Posterior cingulate gyrus (tissue), 11 donors: ENCODE results near the gene SMIM1.
"Not testable (repeated sequence)": the region's sequence is repeated elsewhere in the genome, so short reads cannot be mapped to it uniquely, and the experiment has no call there.

Experiments used
- DNase-seq, 10 donors: peaks; one replicate each; pipeline versions ENCODE4 v3.0.0 to v3.0.0-alpha.2; 2020 to 2021; ENCODE audit warnings: mixed read lengths in 3 of 10
- intact Hi-C: fragments of 100-400 bp; cut with DNase I; formaldehyde crosslinking; loops from one replicate; pipeline ENCODE4 v1.15.1; 2023

SMIM1 gene

DNA sequence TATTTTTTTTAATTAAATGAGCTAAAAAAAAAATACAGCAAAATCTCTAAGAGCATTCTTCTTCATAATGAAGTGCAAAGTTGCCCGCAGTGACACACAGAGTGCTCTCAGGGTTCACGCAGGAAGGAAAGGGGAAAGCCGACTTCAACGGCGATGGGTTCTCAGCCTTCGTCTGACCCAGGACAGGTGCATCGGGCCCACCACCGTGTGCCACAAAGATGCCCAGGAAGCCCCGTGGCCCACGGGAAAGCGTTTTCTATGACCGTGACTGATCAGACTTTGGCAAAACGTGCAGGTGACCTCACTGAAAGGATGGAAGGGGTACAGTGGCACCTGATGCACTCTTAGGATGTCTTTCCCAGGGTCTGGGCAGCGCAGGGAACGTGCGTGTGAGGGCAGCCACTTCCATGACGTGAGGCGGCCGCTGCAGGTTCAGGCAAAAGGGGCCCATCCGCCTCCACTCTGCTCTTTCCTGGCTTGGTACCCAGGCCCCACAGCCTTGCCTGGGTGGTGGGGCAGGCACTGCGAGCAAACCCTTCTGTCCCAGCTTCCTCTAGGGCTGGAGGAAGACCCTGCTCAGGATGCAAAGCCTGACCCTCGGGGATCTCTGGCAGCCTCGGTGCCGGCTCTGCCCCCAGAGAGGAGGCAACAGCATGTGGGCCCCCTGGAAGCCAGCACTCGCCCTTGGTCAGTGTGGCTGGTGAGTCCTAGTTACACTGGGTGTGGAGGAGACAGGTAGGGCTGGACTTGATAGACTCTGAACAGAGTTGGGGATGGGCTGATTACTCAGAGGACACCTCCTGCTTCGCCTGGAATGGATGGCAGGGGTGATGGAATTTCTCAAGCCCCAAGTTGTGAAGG is 15.4 kb downstream of the SMIM1 start:
- intact Hi-C loops = no loop called here

DNA sequence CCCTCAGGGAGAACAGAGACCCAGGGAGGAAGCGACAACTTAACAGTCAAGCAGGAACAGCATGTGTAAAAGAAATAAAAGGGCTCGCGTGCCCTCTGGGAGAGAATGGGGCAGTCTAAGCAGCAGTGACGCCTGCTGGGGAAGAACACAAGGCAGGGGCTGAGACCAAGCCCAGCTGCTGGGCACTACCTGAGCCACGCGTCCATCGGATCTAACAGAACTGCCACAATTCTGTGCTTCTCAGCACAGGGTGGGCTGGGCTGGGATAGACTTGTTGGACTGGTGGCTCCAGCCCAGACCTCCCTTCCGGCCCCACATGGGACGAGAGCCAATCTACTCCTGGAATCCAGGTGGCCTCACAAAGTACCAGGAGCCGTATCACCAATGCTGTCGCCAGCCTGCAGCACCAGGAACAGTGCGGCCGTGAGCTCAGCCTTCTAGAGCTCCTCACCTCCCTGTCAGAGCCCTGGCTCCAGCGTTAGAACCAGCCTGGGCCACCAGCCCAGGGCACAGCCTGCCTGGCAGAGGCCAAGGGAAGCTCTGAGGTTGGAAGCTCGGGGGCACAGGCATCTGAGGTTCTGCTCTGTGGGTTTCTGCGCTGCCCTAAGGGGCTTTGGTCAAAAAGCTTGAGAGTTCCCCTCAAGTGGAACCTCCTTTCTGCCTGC is 16.3 kb downstream of the SMIM1 start:
- intact Hi-C loops = no loop called here

More for the DNA sequence above, 15.4 kb downstream of the SMIM1 start:
- peak in 2 of 10 donors; percentile 38 to 76 for DNase-seq

DNA sequence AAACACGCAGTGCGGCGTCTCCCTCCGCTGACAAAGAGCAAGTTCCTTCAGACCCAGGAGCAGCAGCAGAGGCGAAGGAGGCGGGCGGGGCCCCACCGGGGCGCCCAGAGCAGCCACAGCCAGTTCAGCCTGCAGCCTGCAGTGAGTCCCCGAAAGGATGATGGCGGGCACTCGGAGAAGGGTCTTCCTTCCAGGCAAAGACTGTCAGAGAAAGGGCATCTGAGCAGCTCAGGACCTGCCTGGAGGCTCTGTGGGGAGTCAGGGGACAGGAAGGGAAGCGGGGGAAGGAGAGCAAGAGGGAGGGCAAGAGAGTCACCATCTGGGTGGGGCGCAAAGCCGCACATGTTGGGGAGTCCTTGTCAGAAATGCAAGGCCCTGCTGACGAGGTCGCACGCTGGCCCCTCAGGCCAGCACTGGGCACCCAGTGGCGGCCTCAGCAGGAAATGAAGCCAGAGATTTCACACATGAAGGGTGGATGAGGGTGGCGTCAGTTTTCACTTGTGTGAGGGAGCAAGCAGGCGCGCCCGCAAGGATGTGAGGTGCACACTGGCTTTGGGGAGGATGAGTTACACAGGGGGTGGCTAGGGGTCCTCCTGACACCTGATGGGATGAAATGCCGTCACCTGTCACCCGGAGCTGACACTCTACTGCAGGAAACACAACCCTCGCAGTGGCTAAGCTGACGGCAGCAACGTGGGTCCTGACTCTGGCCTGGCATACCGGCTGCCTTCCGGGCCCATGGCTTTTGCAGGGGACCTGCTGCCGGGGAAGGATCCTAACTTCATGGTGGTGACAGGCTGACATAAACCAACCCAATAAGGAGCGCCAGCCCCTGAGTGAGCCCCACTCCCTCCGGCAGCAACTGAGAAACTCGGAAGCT is 17.1 kb downstream of the SMIM1 start:
- DNase-seq = peak in 2 of 10 donors; percentile 57 to 60
- intact Hi-C loops = no loop called here

More for the DNA sequence above, 16.3 kb downstream of the SMIM1 start:
- peak in 2 of 10 donors; percentile 62 to 80 for DNase-seq

- DNase-seq = peak in 2 of 10 donors; percentile 30 to 72
- intact Hi-C loops = no loop called here
These were observed 18.0 kb downstream of the SMIM1 start for GRCh38 chr1:3790500-3790923.

DNA sequence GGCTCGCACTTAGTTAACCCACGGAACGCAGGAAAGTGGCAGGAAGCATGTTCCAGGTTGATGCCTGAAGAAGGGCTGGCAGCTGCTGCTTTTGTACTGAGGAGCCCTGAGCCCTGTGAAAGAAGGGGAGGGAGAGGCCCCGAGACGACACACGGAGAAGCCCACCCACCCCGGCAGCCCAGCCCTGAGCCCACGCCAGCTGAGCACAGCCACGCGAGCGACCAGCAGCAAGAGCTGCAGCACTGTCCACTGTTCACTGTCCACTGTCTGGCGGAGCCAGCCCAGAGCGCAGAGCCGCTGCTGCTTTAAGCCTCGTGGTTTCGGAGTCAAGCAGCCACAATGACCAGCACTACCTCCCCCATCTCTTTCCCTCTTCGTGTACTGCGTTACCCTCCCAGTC is 18.4 kb downstream of the SMIM1 start:
- intact Hi-C loops = no loop called here
- peak in 2 of 10 donors; percentile 24 to 25 for DNase-seq

DNA sequence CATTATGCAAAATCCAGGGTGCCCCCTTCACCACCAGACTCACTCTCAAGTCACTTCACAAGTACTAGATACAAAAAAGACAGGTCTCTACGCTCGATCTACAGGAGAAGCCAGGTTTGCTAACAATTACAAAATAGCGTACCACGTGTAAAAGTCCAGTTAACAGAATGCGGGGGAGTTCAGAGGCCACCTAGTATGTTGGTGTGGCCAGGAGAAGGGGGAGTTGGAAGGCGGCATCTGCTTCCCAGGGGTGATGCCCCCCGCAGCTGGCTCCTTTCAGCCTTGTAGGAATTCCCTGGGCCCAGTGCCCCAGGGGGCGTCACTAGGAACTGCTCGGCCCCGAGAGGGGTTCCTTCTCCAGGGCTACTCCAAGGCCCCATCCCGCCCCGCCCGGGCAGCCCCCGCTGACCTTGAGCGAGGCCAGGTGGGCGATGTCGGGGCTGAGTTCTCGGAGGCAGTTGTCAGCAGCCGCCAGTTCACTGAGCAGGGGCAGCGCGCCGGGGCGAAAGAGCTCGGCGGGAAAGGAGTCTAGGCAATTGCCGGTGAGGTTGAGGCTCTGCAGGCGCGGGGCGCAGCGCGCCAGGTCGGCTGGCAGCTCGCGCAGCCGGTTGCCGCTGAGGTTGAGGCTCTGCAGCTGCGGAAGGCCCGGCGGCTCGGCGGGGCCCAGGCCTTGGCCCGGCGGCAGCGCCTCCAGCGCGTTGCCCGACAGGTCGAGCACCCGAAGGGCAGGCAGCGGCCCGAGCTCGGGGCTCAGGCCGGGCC is 23.1 kb downstream of the SMIM1 start:
- peak in 2 of 10 donors; percentile 80 to 89 for DNase-seq
- intact Hi-C loops = no loop called here

- peak; percentile 92 to 99 (median 96) for DNase-seq
- intact Hi-C loops = no loop called here
These were observed 23.9 kb downstream of the SMIM1 start, which contains the start of gene LRRC47 for GRCh38 chr1:3796215-3797061. Gene LRRC47 (minus strand): TSS chr1:3796498. CDS start chr1:3796476, 22 bp downstream.

DNA sequence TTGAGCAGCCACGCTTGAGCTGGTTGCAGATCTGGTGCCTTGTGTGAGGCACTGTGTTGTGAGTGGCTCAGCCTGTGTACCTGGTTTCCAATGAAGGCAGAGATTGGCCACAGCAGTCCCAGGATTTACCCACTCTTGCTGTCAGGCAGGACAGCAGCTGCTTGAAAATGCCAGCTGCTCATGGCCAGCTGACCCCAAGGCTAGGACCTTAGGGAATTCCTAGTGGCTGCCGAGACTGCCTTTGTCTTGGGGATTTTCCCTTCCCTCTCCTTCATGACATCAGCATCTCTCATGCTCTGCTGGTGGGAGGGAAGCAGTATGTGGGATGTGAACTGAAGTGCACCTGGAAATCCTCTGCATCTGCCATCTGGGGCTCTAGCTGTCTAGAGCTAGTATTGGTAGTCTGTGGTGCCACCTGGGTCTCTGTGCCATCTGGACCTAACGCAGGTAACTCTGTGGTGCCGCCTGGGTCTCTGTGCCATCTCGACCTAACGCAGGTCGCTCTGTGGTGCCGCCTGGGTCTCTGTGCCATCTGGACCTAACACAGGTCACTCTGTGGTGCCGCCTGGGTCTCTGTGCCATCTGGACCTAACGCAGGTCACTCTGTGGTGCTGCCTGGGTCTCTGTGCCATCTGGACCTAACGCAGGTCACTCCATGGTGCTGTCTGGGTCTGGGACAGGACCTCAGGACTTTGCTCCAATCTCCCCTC is 27.6 kb downstream of the SMIM1 start:
- intact Hi-C loops = loop anchor here (5.0 kb wide), 1 partner anchor 348 kb away; the partner anchor contains the start of gene ARHGEF16
- DNase-seq = peak in 3 of 10 donors; percentile 13 to 57 (median 42)

- not testable (repeated sequence) for DNase-seq
These were observed 28.2 kb downstream of the SMIM1 start for GRCh38 chr1:3800795-3801194.

DNA sequence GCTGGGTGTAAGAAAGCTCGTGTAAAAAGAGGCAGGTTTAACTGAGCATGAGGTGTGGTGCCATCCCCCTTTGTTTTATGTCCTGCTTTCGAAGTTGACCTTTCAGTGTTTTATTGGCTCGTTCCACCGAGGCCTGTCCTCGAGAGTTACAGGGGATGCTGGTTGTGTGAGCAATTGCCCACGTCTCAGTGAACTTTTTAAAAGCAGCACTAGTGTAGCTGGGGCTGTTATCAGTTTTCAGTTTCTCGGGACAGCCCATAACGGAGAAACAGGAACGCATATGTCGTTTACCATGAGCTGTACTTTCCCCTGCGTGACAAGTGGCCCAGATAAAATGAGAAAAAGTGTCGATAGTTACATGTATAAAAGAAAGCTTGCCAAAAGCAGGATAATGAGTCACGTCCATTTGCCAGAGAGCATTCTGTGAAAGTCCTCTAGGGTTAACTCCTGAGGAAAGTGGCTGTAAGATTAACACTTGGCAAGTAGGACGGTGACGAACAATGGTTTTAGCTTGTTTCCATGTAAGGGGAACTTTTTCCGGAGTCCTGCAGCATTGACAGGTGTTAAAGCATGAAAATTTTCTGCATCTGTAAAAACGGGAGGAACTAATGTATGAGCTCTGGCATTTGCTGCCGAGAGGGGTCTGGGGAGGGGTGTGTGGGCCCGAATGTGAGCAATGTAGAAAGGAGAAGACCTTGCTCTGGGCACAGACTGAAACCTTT is 31.5 kb downstream of the SMIM1 start:
- DNase-seq = peak in 1 of 10 donors; percentile 10
- intact Hi-C loops = loop anchor here (5.0 kb wide), 1 partner anchor 352 kb away; the partner anchor contains the start of gene ARHGEF16

More at GRCh38 chr1:3800795-3801194, 28.2 kb downstream of the SMIM1 start:
- intact Hi-C loops = loop anchor here (5.0 kb wide), 1 partner anchor 348 kb away; the partner anchor contains the start of gene ARHGEF16

DNA sequence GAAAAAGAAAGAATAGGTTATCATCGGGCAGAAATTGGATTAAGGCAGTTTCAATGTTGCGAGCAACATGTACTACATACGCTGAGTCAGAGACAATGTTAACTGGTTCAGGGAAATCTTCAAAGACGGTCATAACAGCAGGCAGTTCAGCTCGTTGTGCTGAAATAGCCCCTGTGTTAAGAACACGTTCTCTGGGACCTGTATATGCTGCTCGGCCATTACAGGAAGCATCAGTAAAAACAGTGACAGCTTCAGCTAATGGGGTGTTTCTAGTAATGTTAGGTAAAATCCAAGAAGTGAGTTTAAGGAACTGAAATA is 32.0 kb downstream of the SMIM1 start:
- intact Hi-C loops = loop anchor here (5.0 kb wide), 1 partner anchor 352 kb away; the partner anchor contains the start of gene ARHGEF16
- DNase-seq = not testable (repeated sequence)

DNA sequence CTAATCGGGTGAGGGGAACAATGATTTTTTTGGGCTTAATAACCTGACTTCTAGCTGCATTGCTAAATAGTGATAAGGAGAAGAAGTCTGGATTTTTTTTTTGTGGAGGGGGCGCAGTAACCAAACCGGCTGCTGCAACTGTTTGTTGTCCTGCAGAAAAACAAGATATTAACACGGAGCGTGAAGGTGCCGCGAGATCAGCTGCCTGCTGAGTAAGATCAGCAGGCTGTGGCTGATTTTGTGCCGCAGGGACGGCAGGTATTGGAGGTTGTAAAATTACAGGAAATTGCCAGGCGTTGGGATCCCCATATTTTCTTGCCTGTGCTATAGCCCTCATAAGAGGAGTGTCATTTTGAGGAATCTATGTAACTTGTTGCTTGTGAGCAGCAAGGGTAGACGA is 32.5 kb downstream of the SMIM1 start:
- peak in 1 of 10 donors; percentile 35 for DNase-seq
- intact Hi-C loops = no loop called here

DNA sequence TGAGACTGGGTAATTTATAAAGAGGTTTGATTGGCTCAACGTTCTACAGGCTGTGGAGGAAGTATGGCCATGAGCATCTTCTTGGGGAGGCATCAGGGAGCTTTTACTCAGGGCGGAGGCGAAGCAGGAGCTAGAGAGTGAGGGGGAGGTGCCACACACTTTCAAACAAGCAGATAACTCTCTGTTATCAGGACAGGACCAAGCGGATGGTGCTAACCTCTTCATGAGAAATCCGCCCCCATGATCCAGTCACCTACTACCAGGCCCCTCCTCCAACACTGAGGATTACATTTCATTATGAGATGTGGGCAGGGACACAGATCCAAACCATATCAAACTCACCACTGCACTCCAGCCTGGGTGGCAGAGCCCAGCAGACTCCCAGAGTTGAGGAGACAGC is 35.2 kb downstream of the SMIM1 start:
- no peak for DNase-seq
- intact Hi-C loops = no loop called here

DNA sequence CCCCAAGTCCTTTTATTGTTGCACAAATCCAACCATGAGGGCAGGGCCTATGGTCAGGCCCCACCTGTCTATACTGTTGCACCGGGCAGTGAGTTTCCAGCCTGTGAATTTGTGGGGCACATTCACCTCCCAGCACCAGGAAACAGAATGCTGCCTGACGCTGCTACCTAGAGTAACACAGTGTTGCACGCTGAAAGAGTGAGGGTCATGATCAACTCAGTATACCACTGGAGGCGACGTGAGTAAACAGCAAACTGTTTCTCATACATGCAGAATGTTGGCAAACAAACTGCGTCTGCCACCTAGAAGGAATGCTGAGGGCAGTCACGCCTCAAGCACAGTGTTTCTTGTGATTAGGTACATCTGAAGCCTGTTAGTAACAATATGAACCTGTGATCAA is 37.1 kb downstream of the SMIM1 start:
- intact Hi-C loops = no loop called here
- DNase-seq = peak in 1 of 10 donors; percentile 14

DNA sequence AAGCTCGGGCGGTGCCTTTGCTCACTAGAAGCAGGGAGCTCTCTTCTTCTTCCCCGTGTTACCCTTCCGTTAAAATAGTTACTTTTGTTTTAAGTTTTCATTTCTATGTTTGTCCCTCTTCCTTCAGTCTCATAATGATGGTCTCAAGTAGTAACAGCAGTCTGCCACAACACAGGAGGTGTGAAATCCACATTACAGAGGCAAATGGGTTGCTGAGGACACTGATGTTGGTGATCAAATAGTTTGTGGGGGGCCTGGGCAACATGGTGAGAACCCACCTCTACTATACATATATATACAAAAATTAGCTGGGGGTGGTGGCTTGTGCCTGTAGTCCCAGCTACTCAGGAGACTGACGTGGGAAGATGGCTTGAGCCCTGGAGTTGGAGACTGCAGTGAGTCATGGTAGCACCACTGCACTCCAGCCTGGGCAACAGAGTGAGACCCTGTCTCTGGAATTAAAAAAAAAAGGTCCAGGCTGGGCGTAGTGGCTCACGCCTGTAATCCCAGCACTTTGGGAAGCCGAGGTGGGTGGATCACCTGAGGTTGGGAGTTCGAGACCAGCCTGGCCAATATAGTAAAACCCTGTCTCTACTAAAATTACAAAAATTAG is 37.7 kb downstream of the SMIM1 start:
- peak in 2 of 10 donors; percentile 1 to 45 for DNase-seq
- intact Hi-C loops = not testable (repeated sequence)

- intact Hi-C loops = no loop called here
- DNase-seq = no peak
These were observed 39.0 kb downstream of the SMIM1 start for GRCh38 chr1:3811595-3811911.

- peak in 1 of 10 donors; percentile 63 for DNase-seq
- intact Hi-C loops = no loop called here
These were observed 41.5 kb downstream of the SMIM1 start for GRCh38 chr1:3814065-3814464.
